ENCODE measurements around the gene MAP3K13.

MAP3K13 gene

DNA sequence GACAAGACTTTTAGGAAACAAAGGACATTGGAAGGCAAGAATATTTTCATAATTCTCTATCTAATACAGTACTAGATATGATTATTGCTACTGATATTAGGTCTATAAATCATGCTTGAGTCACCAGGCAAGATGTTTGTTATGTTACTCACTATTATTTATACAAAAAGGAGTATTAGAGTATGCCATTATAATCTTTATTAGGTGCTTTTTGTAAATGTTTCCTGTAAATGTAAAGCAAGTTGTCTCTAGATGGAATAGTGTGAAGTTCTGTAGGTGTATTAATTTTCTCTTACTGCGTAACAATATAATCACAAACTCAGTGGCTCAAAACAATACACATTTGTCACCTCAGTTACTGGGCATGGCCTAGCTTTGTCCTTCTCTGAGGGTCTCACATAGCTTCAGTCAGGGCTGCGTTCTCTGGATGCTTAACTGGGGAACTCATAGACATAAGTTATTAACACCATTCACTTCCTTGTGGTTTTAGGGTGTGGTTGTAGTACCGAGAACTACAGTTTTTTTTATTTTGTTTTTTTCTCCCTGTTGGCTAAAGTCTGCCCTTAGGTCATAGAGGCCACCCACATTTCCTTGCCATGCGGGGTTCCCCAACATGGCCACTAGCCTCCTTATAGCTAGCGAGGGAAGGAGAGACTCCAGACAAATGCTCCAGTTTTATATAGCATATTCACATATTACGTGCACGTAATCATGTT, 20.3 kb upstream of the MAP3K13 start:
- H3K9me3 ChIP-seq (ENCODE audit: insufficient read depth, low read length) = no peaks in the 10 kb centered on the region
- H3K4me2 ChIP-seq (ENCODE audit: low read length) = no peak overlapping the region
- H3K27me3 ChIP-seq (ENCODE audit: low read depth, low read length) = no peaks in the 10 kb centered on the region
- H3K36me3 ChIP-seq (replicated peaks; ENCODE audit: low read depth, low read length) = no peaks in the 10 kb centered on the region
- TF ChIP-seq, protein P1, sequence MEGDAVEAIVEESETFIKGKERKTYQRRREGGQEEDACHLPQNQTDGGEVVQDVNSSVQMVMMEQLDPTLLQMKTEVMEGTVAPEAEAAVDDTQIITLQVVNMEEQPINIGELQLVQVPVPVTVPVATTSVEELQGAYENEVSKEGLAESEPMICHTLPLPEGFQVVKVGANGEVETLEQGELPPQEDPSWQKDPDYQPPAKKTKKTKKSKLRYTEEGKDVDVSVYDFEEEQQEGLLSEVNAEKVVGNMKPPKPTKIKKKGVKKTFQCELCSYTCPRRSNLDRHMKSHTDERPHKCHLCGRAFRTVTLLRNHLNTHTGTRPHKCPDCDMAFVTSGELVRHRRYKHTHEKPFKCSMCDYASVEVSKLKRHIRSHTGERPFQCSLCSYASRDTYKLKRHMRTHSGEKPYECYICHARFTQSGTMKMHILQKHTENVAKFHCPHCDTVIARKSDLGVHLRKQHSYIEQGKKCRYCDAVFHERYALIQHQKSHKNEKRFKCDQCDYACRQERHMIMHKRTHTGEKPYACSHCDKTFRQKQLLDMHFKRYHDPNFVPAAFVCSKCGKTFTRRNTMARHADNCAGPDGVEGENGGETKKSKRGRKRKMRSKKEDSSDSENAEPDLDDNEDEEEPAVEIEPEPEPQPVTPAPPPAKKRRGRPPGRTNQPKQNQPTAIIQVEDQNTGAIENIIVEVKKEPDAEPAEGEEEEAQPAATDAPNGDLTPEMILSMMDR (IDR thresholded peaks at IDR 0.05; ENCODE audit: low read depth, low read length) = no peak
- no peak for TF ChIP-seq EZH2phosphoT487 (IDR thresholded peaks at IDR 0.05; ENCODE audit: low read depth)
- H3K4me1 ChIP-seq (ENCODE audit: low read length) = no peaks in the 10 kb centered on the region
- H3K79me2 ChIP-seq (ENCODE audit: low read length) = no peaks in the 10 kb centered on the region
- H4K20me1 ChIP-seq (ENCODE audit: insufficient read depth, low read length) = no peaks in the 10 kb centered on the region
- H3K27ac ChIP-seq (ENCODE audit: low read length) = no peak overlapping the region
- H3K4me3 ChIP-seq (ENCODE audit: low read length) = no peak overlapping the region
- H3K9ac ChIP-seq (ENCODE audit: low read length) = no peak overlapping the region
- no peak overlapping the region for H2AFZ ChIP-seq (ENCODE audit: low read depth, low read length)

DNA sequence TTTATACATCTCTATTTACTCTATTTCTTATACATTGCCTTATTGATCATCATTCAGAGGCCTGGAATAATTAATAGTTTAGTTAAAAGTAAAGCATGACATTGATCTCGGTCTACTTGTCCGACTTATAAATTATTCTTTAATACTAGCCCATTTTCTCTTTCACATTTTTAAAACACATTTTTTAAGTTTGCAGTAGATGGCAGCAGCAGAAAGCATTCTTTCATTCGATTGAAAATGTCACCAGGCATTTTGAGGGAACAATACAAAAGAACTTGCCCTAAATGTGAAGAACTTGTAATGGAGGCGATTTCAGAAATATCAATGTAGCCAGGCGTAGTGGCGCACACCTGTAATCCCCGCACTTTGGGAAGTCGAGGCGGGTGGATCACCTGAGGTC, 15.5 kb upstream of the MAP3K13 start:
- TF ChIP-seq, protein P1 (IDR thresholded peaks at IDR 0.05; ENCODE audit: low read depth, low read length) = 0 out of 2 replicates have a peak, but pooled peaks have one; percentile 7
- no peak for TF ChIP-seq EZH2phosphoT487 (IDR thresholded peaks at IDR 0.05; ENCODE audit: low read depth)
- Histone ChIP-seq H3K4me3 (ENCODE audit: low read length) (no peak overlapping the region), H3K9me3 (ENCODE audit: insufficient read depth, low read length) (no peaks in the 10 kb centered on the region), H3K4me1 (ENCODE audit: low read length) (peaks cover 4% of the 10 kb centered on the region; the same call in 1 of the 2 replicates), H2AFZ (ENCODE audit: low read depth, low read length) (no peak overlapping the region), H3K27ac (ENCODE audit: low read length) (no peak overlapping the region), H3K9ac (ENCODE audit: low read length) (no peak overlapping the region), H3K27me3 (ENCODE audit: low read depth, low read length) (no peaks in the 10 kb centered on the region), H3K4me2 (ENCODE audit: low read length) (no peak overlapping the region), H3K79me2 (ENCODE audit: low read length) (no peaks in the 10 kb centered on the region), H3K36me3 (replicated peaks; ENCODE audit: low read depth, low read length) (no peaks in the 10 kb centered on the region), H4K20me1 (ENCODE audit: insufficient read depth, low read length) (no peaks in the 10 kb centered on the region)

DNA sequence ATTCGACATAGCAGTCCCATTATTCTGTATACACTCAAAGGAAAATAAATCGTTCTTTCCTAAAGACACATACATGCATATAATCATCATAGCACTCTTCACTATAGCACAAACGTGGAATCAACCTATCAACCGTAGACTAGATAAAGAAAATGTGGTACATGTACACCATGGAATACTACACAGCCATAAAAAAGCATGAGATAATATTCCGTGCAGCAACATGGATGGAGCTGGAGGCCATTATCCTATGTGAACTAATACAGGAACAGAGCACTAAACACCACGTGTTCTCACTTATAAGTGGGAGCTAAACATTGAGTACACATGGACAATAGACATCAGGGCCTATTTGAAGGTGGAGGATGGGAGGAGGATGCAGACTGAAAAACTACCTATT, 12.1 kb upstream of the MAP3K13 start:
- Histone ChIP-seq H3K9ac (ENCODE audit: low read length) (no peak overlapping the region), H3K27me3 (ENCODE audit: low read depth, low read length) (no peaks in the 10 kb centered on the region), H4K20me1 (ENCODE audit: insufficient read depth, low read length) (no peaks in the 10 kb centered on the region), H3K4me1 (ENCODE audit: low read length) (peaks cover 4% of the 10 kb centered on the region; the same call in 1 of the 2 replicates), H3K27ac (ENCODE audit: low read length) (no peak overlapping the region), H3K4me3 (ENCODE audit: low read length) (no peak overlapping the region), H3K4me2 (ENCODE audit: low read length) (no peak overlapping the region), H3K9me3 (ENCODE audit: insufficient read depth, low read length) (no peaks in the 10 kb centered on the region), H3K79me2 (ENCODE audit: low read length) (no peaks in the 10 kb centered on the region), H3K36me3 (replicated peaks; ENCODE audit: low read depth, low read length) (no peaks in the 10 kb centered on the region), H2AFZ (ENCODE audit: low read depth, low read length) (no peak overlapping the region)
- TF ChIP-seq EZH2phosphoT487 (IDR thresholded peaks at IDR 0.05; ENCODE audit: low read depth) = no peak
- TF ChIP-seq, protein P1 (IDR thresholded peaks at IDR 0.05; ENCODE audit: low read depth, low read length) = no peak

DNA sequence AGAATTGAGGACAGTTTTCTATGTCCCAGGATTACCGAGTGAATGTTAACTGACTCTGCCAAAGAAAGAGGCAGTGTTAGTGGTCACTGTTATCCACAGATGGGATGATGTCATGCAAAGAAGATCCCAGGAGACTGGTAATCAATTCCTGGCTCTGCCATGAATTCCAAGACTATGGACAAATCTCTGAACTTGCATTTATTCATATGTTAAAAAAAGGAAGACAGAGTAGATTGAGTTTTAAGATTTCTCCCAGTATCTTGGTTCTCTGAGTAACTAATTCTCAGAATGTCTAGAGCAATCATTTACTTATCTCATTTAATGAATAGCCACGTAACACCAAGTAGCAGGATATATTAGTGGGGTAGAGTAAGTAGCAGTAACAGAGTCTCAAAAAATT, 11.5 kb upstream of the MAP3K13 start:
- Histone ChIP-seq H3K27ac (ENCODE audit: low read length) (no peak overlapping the region), H3K79me2 (ENCODE audit: low read length) (no peaks in the 10 kb centered on the region), H3K4me2 (ENCODE audit: low read length) (no peak overlapping the region), H3K4me3 (ENCODE audit: low read length) (no peak overlapping the region), H3K36me3 (replicated peaks; ENCODE audit: low read depth, low read length) (no peaks in the 10 kb centered on the region), H3K27me3 (ENCODE audit: low read depth, low read length) (no peaks in the 10 kb centered on the region; the same call in 1 of the 2 replicates), H3K4me1 (ENCODE audit: low read length) (peaks cover 4% of the 10 kb centered on the region; the same call in 1 of the 2 replicates), H3K9me3 (ENCODE audit: insufficient read depth, low read length) (no peaks in the 10 kb centered on the region), H2AFZ (ENCODE audit: low read depth, low read length) (0 out of 2 replicates have a peak overlapping the region, but pooled peaks have one; percentile 36), H4K20me1 (ENCODE audit: insufficient read depth, low read length) (no peaks in the 10 kb centered on the region), H3K9ac (ENCODE audit: low read length) (no peak overlapping the region)
- TF ChIP-seq, protein P1 (IDR thresholded peaks at IDR 0.05; ENCODE audit: low read depth, low read length) = no peak
- no peak for TF ChIP-seq EZH2phosphoT487 (IDR thresholded peaks at IDR 0.05; ENCODE audit: low read depth)
